Hepatocyte (in vitro differentiated cells): ENCODE measurements around the gene STARD13. TPM values are rescaled to one million over a fixed set of nuclear protein-coding genes. Genes with fewer than 3 reads are reported as not detected.

Experiments
- DNase-seq: peaks from one replicate; pipeline ENCODE4 v3.0.0-alpha.2; 2016; ENCODE audit warnings: low spot score
- H2AFZ ChIP-seq: fragments of 200-600 bp; sonication (generic); 2 replicates; pipeline ENCODE4 v1.6.0; 2016; ENCODE audit warnings: antibody characterized with exemption, mild to moderate bottlenecking
- H3K27ac ChIP-seq: fragments of 200-600 bp; sonication (generic); 2 replicates; pipeline ENCODE4 v1.5.1; 2016; ENCODE audit warnings: mild to moderate bottlenecking
- H3K27me3 ChIP-seq: fragments of 200-600 bp; sonication (generic); 2 replicates; pipeline ENCODE4 v1.6.1; 2016
- H3K36me3 ChIP-seq: fragments of 200-600 bp; sonication (generic); replicated peaks from 2 replicates; pipeline ENCODE4 v1.5.1; 2016; ENCODE audit warnings: low read depth; ENCODE audit not compliant: insufficient read depth
- H3K4me1 ChIP-seq: fragments of 200-600 bp; sonication (generic); 2 replicates; pipeline ENCODE4 v1.5.1; 2016; ENCODE audit warnings: mild to moderate bottlenecking, moderate library complexity; ENCODE audit not compliant: insufficient read depth
- H3K4me2 ChIP-seq: fragments of 200-600 bp; sonication (generic); 2 replicates; pipeline ENCODE4 v1.6.0; 2016
- H3K4me3 ChIP-seq: fragments of 200-600 bp; sonication (generic); 2 replicates; pipeline ENCODE4 v1.5.1; 2016; ENCODE audit warnings: mild to moderate bottlenecking
- H3K79me2 ChIP-seq: fragments of 200-600 bp; sonication (generic); 2 replicates; pipeline ENCODE4 v1.6.0; 2017; ENCODE audit warnings: mild to moderate bottlenecking
- H3K9me2 ChIP-seq: fragments of 200-600 bp; sonication (generic); replicated peaks from 2 replicates; pipeline ENCODE4 v1.6.0; 2017; ENCODE audit warnings: mild to moderate bottlenecking; ENCODE audit not compliant: insufficient read depth
- H3K9me3 ChIP-seq: fragments of 200-600 bp; sonication (generic); 2 replicates; pipeline ENCODE4 v1.5.1; 2016; ENCODE audit warnings: low read depth, mild to moderate bottlenecking
- H4K20me1 ChIP-seq: fragments of 200-600 bp; sonication (generic); 2 replicates; pipeline ENCODE4 v1.6.0; 2016; ENCODE audit warnings: mild to moderate bottlenecking; ENCODE audit not compliant: insufficient read depth, poor library complexity, severe bottlenecking
- EZH2 ChIP-seq: fragments of 200-600 bp; sonication (generic); IDR thresholded peaks from 2 replicates; pipeline ENCODE4 v1.6.1; 2016; ENCODE audit warnings: antibody characterized with exemption, mild to moderate bottlenecking, borderline replicate concordance
- EZH2phosphoT487 ChIP-seq: fragments of 200-600 bp; sonication (generic); IDR thresholded peaks from one replicate; pipeline ENCODE4 v1.6.1; 2018; ENCODE audit warnings: antibody characterized with exemption, mild to moderate bottlenecking, low read depth, moderate library complexity; ENCODE audit not compliant: unreplicated experiment, severe bottlenecking
- WGBS: methylation state at CpG from one replicate; pipeline ENCODE4 v1.1.6; 2016; ENCODE audit warnings: low lambda C conversion rate; ENCODE audit errors: missing lambda C conversion rate; 5-methylcytosine and 5-hydroxymethylcytosine counted together
- polyA plus RNA-seq: library from polyadenylated mRNA; unstranded; fragments of >200 nt; fragmentation: Nextera tagmentation; extraction: Ambion mirVana; gene quantifications from 2 replicates; pipeline ENCODE4 v1.2.1, GENCODE V29; 2016
- total RNA-seq: library from RNA; depleted of rRNA; stranded (reverse); fragments of >200 nt; gene quantifications from 2 replicates; pipeline ENCODE4 v1.2.3, GENCODE V29; 2014
- TF ChIP-seq, protein P1 (sequence below): fragments of 200-600 bp; sonication (generic); IDR thresholded peaks from 2 replicates; pipeline ENCODE4 v1.5.1; 2016; ENCODE audit warnings: antibody characterized with exemption, mild to moderate bottlenecking; ENCODE audit not compliant: poor library complexity

STARD13 gene
- total and polyA plus RNA-seq, 2 experiments from 2014 or later = 5.4 to 13.5 TPM

DNA sequence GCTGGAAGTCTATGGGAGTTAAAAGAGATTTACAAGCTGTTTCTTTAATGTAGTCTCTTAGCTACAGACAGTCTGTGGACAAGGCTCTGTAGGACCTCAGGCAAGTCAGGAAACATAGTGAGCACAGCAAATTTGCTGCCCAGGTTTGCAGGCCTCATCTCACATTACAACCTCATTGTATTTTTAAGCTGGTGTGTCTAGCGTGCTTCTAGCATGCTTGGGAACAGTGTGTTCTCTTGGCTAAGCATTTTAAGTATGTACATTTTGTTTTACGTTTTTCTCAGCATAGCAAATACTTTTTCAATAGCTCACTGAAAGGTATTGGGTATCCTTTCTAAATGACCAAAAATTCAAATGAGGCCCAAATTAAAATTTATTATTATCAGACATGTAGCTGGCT is 113.2 kb downstream of the STARD13 start:
- DNase-seq = no peak
- Histone ChIP-seq H3K27ac (peak overlapping the region; percentile 51), H3K4me1 (peaks cover 26% of the 10 kb centered on the region), H4K20me1 (no peaks in the 10 kb centered on the region), H3K9me3 (no peaks in the 10 kb centered on the region), H3K9me2 (no peaks in the 10 kb centered on the region), H3K79me2 (no peaks in the 10 kb centered on the region), H3K36me3 (no peaks in the 10 kb centered on the region), H2AFZ (no peak overlapping the region), H3K4me3 (no peak overlapping the region), H3K4me2 (no peak overlapping the region), H3K27me3 (no peaks in the 10 kb centered on the region)
- 65% methylated on average over 2 of the region's 2 CpGs for WGBS
- no peak for TF ChIP-seq EZH2phosphoT487
- no peak for TF ChIP-seq EZH2
- TF ChIP-seq, protein P1, sequence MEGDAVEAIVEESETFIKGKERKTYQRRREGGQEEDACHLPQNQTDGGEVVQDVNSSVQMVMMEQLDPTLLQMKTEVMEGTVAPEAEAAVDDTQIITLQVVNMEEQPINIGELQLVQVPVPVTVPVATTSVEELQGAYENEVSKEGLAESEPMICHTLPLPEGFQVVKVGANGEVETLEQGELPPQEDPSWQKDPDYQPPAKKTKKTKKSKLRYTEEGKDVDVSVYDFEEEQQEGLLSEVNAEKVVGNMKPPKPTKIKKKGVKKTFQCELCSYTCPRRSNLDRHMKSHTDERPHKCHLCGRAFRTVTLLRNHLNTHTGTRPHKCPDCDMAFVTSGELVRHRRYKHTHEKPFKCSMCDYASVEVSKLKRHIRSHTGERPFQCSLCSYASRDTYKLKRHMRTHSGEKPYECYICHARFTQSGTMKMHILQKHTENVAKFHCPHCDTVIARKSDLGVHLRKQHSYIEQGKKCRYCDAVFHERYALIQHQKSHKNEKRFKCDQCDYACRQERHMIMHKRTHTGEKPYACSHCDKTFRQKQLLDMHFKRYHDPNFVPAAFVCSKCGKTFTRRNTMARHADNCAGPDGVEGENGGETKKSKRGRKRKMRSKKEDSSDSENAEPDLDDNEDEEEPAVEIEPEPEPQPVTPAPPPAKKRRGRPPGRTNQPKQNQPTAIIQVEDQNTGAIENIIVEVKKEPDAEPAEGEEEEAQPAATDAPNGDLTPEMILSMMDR = no peak

DNA sequence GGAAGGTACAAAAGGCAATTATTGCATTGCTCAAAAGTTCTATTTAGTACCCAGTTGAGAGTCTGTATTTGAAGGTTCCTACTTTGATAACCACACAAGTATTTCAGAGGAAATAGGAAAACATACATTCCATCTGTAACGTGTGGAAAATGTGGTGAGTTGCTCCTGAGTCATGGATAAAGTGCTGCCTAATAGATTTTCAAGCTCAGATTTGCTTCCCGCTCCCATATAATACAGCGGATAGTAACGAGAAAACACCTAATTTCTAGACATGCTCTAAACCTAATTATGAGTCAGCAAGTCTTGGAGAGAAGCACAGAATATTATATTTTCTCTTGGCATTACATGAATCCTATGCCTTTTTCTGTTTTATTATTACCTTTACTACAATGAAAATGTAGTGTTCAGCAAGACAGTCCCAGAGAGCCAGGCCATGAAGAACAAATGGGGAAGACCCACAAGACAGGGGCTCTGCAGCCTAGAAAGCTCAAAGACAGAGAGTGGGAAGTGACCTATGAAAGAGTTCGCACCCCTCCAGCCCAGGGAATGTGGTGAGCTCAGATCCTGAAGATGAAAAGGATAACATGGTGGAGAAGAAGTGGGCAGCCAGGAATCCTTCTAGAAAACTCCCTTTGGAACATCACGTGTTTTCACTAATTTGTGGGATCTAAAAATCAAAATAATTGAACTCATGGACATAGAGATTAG is 116.1 kb downstream of the STARD13 start:
- H3K27me3 ChIP-seq = no peaks in the 10 kb centered on the region
- H3K36me3 ChIP-seq = no peaks in the 10 kb centered on the region
- H3K9me3 ChIP-seq = no peaks in the 10 kb centered on the region
- peaks cover 9% of the 10 kb centered on the region for H3K4me1 ChIP-seq
- H3K9me2 ChIP-seq = no peaks in the 10 kb centered on the region
- no peak overlapping the region for H3K4me2 ChIP-seq
- H4K20me1 ChIP-seq = no peaks in the 10 kb centered on the region
- 95% methylated on average over 6 of the region's 6 CpGs for WGBS
- H3K79me2 ChIP-seq = no peaks in the 10 kb centered on the region
- DNase-seq = no peak
- peak overlapping the region; percentile 26 for H3K27ac ChIP-seq
- no peak overlapping the region for H2AFZ ChIP-seq
- H3K4me3 ChIP-seq = no peak overlapping the region
- TF ChIP-seq EZH2 (no peak), EZH2phosphoT487 (no peak)
- TF ChIP-seq, protein P1 = no peak

DNA sequence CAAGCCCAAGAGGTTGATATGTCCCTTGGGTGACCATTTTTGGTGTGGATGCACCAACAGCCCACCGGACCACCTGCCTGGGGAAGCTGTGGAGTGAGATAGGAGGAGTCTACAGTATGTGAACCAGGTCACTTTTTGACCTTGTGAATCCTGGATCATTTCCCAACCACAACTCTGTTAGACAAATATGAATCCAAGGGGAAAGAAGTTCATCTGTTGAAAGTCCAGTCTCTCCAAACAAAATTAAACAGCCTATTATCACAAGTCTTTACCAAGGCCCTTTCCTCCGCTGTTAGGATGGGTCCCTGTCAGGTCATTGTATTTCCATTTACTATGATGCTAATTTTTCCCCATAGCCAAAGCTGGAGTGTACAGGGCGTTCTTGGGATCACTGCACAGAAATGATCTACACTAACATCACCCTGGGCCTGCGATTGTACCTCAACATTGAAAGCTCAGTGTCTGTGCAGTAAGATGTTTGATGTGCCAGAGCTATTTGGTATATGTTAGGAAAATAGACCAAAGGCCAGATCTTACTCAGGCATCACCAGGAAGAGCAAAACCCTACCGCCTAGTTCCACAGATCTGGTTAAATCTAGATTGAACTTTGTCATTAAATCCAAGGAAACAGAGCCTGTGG is 117.1 kb downstream of the STARD13 start:
- Histone ChIP-seq H4K20me1 (no peaks in the 10 kb centered on the region), H2AFZ (no peak overlapping the region), H3K36me3 (no peaks in the 10 kb centered on the region), H3K27me3 (no peaks in the 10 kb centered on the region), H3K4me3 (no peak overlapping the region), H3K27ac (peak overlapping the region; percentile 26), H3K4me2 (no peak overlapping the region), H3K79me2 (no peaks in the 10 kb centered on the region), H3K9me2 (no peaks in the 10 kb centered on the region), H3K9me3 (no peaks in the 10 kb centered on the region), H3K4me1 (peaks cover 9% of the 10 kb centered on the region)
- TF ChIP-seq, protein P1 = no peak
- TF ChIP-seq EZH2 = no peak
- TF ChIP-seq EZH2phosphoT487 = no peak
- DNase-seq = no peak
- 88% methylated on average over 5 of the region's 5 CpGs for WGBS
